PC-3 (cell line): ENCODE results near the gene CRYGN. TPM values are rescaled to one million over a fixed set of nuclear protein-coding genes. Genes with fewer than 3 reads are reported as not detected.

ENCODE experiments used
- ATAC-seq: fragments of 200-7000 bp; cut with Tn5 transposase; 2 replicates; pipeline ENCODE4 v1.9.1; 2020; ENCODE audit warnings: mild to moderate bottlenecking, moderate library complexity
- BruUV-seq: library from RNA; stranded (reverse); fragments of 400-500 nt; replicated peaks from 2 replicates; lab custom pipeline; 2021; lab: Mats Ljungman, UMichigan
- CTCF ChIA-PET: fragments of 300-600 bp; sonication (Branson Sonifier 250); formaldehyde crosslinking; loops from one replicate; lab custom pipeline; 2022; ENCODE audit warnings: antibody characterized with exemption; lab: Charles Lee
- POLR2A ChIA-PET: fragments of 300-600 bp; sonication (Branson Sonifier 250); formaldehyde crosslinking; loops from one replicate; lab custom pipeline; 2022; ENCODE audit warnings: antibody characterized with exemption; ENCODE audit not compliant: unreplicated experiment; lab: Charles Lee
- DNase-seq: peaks from one replicate; pipeline ENCODE4 v3.0.0-alpha.2; 2015
- H2AFZ ChIP-seq: fragments of 300-600 bp; sonication (generic); 2 replicates; pipeline ENCODE4 v1.6.0; 2016; ENCODE audit warnings: antibody characterized with exemption, low read length
- H3F3A ChIP-seq: fragments of 300-600 bp; sonication (generic); one replicate; pipeline ENCODE4 v1.6.0; 2017; ENCODE audit warnings: antibody characterized with exemption, low read length, control low read depth, mild to moderate bottlenecking; ENCODE audit not compliant: unreplicated experiment
- H3K27ac ChIP-seq: fragments of 300-600 bp; sonication (generic); 2 replicates; pipeline ENCODE4 v1.5.1; 2016; ENCODE audit warnings: mild to moderate bottlenecking, low read length
- H3K27me3 ChIP-seq: fragments of 300-600 bp; sonication (generic); 2 replicates; pipeline ENCODE4 v1.6.1; 2016; ENCODE audit warnings: low read length, mixed read lengths
- H3K36me3 ChIP-seq: fragments of 300-600 bp; sonication (generic); 2 replicates; pipeline ENCODE4 v1.6.1; 2016; ENCODE audit warnings: low read depth, mixed run types, low read length, mixed read lengths
- H3K4me1 ChIP-seq: fragments of 300-600 bp; sonication (generic); 2 replicates; pipeline ENCODE4 v1.5.1; 2016; ENCODE audit warnings: low read length; ENCODE audit not compliant: insufficient read depth
- H3K4me2 ChIP-seq: fragments of 300-600 bp; sonication (generic); 2 replicates; pipeline ENCODE4 v1.6.0; 2016; ENCODE audit warnings: low read length
- H3K4me3 ChIP-seq: fragments of 300-600 bp; sonication (generic); 2 replicates; pipeline ENCODE4 v1.5.1; 2016; ENCODE audit warnings: mild to moderate bottlenecking, low read length, mixed read lengths
- H3K79me2 ChIP-seq: fragments of 300-600 bp; sonication (generic); 2 replicates; pipeline ENCODE4 v1.6.1; 2017; ENCODE audit warnings: low read length, mixed read lengths
- H3K9ac ChIP-seq: fragments of 300-600 bp; sonication (generic); 2 replicates; pipeline ENCODE4 v1.6.0; 2016; ENCODE audit warnings: mild to moderate bottlenecking, low read length
- H3K9me2 ChIP-seq: fragments of 300-600 bp; sonication (generic); replicated peaks from 2 replicates; pipeline ENCODE4 v1.6.1; 2016; ENCODE audit warnings: mixed run types, low read length, mixed read lengths
- H3K9me3 ChIP-seq: fragments of 300-600 bp; sonication (generic); 2 replicates; pipeline ENCODE4 v1.6.1; 2016; ENCODE audit warnings: low read length, mixed read lengths
- H4K20me1 ChIP-seq: fragments of 300-600 bp; sonication (generic); 2 replicates; pipeline ENCODE4 v1.6.1; 2016; ENCODE audit warnings: low read length, mixed read lengths
- CTCF ChIP-seq: fragments of 300-600 bp; sonication (generic); conservative IDR thresholded peaks from 2 replicates; pipeline ENCODE4 v1.5.1; 2017; ENCODE audit warnings: antibody characterized with exemption, low read depth, mild to moderate bottlenecking, low read length
- EZH2 ChIP-seq: fragments of 300-600 bp; sonication (generic); IDR thresholded peaks from one replicate; pipeline ENCODE4 v1.6.1; 2017; ENCODE audit warnings: antibody characterized with exemption, mild to moderate bottlenecking, low read length; ENCODE audit not compliant: unreplicated experiment
- EZH2phosphoT487 ChIP-seq: fragments of 300-600 bp; sonication (generic); IDR thresholded peaks from 2 replicates; pipeline ENCODE4 v1.6.1; 2018; ENCODE audit warnings: mild to moderate bottlenecking, antibody characterized with exemption, low read length, borderline replicate concordance
- intact Hi-C: fragments of 100-400 bp; cut with micrococcal nuclease; formaldehyde crosslinking; loops from 2 replicates; pipeline ENCODE4 v1.9.0; 2023
- total RNA-seq: library from RNA; depleted of rRNA; stranded (reverse); fragments of >200 nt; gene quantifications from 2 replicates; pipeline ENCODE4 v1.2.3, GENCODE V29; 2014

The CRYGN gene
- total RNA-seq, 1 experiment from 2014 or later: 0.11 TPM

DNA sequence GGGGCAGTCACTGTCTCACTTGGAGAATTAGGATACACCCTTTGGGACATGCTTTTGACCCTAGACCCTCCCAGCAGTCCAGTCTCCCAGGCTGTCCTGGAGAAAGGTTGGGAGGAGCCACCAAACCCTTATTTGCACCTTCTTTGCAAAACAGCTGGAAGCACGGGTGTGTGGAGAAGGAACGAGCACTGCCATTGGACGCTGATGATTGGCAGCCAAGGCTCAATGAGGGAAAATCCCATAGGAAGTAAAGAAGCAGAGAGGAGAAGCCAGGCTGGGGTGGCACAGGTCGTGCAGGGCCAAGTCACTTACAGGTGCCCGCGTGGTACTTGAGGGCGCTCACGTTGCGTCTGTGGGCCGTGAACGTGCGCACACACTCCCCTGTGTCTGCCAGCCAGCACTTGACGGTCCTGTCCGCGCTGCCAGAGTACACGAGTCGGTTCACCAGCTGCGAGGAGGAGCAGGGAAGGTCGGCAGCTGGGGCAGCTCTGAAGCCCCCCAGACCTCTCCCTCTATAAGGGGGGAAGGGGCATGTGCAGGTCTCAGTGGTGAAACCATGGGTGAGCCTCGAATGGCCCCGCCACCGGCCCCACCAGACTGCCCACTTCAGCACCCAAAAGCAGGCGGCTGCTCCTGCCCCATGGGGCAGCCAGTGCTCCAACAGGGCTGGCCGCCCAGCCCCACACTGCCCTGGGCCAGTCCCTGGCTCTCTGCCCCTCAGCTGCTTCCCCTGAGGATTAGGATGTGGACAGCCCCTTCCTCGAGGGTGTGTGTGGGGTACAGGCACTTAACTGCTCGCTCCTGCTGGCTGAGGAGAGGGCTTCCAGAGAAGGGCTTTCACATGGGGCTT is 54.9 kb downstream of the CRYGN start:
- H3K9me2 ChIP-seq: no peaks in the 10 kb centered on the region
- BruUV-seq: no TSS peak
- H2AFZ ChIP-seq: no peak overlapping the region
- no peaks in the 10 kb centered on the region for H3K36me3 ChIP-seq
- ATAC-seq: no peak
- H3K9ac ChIP-seq: no peak overlapping the region
- POLR2A ChIA-PET: no interaction called here
- H3K4me1 ChIP-seq: no peaks in the 10 kb centered on the region
- H3K4me3 ChIP-seq: no peak overlapping the region
- H3K9me3 ChIP-seq: no peaks in the 10 kb centered on the region
- no peaks in the 10 kb centered on the region for H3F3A ChIP-seq
- TF ChIP-seq CTCF: no peak
- no peak for TF ChIP-seq EZH2
- no peak for TF ChIP-seq EZH2phosphoT487
- CTCF ChIA-PET: no interaction called here
- H3K79me2 ChIP-seq: no peaks in the 10 kb centered on the region
- H4K20me1 ChIP-seq: no peaks in the 10 kb centered on the region
- H3K27me3 ChIP-seq: no peaks in the 10 kb centered on the region; the same call in 1 of the 2 replicates
- H3K4me2 ChIP-seq: no peak overlapping the region
- no peak for DNase-seq
- intact Hi-C loops: no loop called here
- H3K27ac ChIP-seq: no peak overlapping the region

DNA sequence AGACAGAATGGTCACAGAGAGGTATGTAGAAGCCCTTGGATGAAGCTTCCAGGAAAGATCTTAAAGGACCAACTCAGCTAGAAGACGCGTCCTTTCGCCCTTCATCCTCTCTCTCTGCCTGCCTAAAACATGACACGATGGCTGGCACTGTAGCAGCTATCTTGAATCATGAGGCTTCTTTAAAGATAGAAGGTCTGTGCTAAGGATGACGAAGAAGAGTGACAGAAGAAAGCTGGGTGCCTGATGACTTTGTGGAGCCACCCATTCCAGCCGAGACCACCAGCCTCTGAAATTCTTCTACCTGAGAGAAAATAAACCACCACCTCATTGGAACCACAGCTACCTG is 55.6 kb downstream of the CRYGN start:
- no peaks in the 10 kb centered on the region for H3K4me1 ChIP-seq
- POLR2A ChIA-PET: no interaction called here
- no peaks in the 10 kb centered on the region for H3K36me3 ChIP-seq
- no peaks in the 10 kb centered on the region for H4K20me1 ChIP-seq
- no peak for ATAC-seq
- H3F3A ChIP-seq: no peaks in the 10 kb centered on the region
- H3K9me3 ChIP-seq: no peaks in the 10 kb centered on the region
- intact Hi-C loops: no loop called here
- BruUV-seq: no TSS peak
- CTCF ChIA-PET: interaction anchor here (0.6 kb wide), 1 partner anchor 15 kb away, joined by 3 read pairs; no protein-coding TSS in a partner anchor
- H3K79me2 ChIP-seq: no peaks in the 10 kb centered on the region
- TF ChIP-seq CTCF: no peak
- TF ChIP-seq EZH2phosphoT487: no peak
- TF ChIP-seq EZH2: no peak
- no peak overlapping the region for H2AFZ ChIP-seq
- H3K27ac ChIP-seq: no peak overlapping the region
- no peak for DNase-seq
- no peaks in the 10 kb centered on the region for H3K9me2 ChIP-seq
- no peak overlapping the region for H3K4me2 ChIP-seq
- no peak overlapping the region for H3K4me3 ChIP-seq
- no peak overlapping the region for H3K9ac ChIP-seq
- no peaks in the 10 kb centered on the region; the same call in 1 of the 2 replicates for H3K27me3 ChIP-seq
